ENCODE results near the gene LRRC71. TPM values are rescaled to one million over a fixed set of nuclear protein-coding genes. Genes with fewer than 3 reads are reported as not detected.
A peak's percentile ranks its signal among the peaks of the same experiment; 100 is the strongest.

Gene LRRC71
- total and polyA plus RNA-seq, 2 of the 4 experiments (the other 2 are of a cell fraction): 0.50 TPM; not detected in 1

DNA sequence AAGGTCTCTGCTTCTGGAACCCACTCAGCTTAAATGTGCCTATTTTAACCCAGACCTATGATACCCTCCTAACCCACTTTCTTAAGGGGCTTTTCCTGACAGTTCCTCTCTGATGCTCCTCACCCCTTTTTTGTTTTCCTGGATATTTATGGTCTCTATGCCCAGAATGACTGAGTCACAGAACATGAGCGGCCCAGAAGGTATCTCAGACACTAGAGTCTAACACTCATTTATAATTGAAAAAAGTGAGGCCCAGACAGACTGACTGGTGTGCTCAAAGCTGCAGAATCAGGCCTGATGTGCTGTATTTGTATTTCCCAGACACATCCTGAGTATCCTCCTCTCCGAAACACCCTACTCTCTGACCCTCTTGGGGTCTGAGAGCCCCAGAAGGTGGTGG is 44.0 kb downstream of the LRRC71 start:
- Histone ChIP-seq H3K27ac (ENCODE audit: insufficient read depth, low read length) (no peak overlapping the region), H4K91ac (ENCODE audit: insufficient read depth, low read depth, low read length) (no peak overlapping the region), H3K9me1 (ENCODE audit: insufficient read depth, low read length) (peaks cover 5% of the 10 kb centered on the region; the same call in 1 of the 2 replicates), H3K4ac (ENCODE audit: low read depth, low read length) (no peak overlapping the region), H3K9ac (ENCODE audit: low read depth, low read length) (no peak overlapping the region), H3K27me3 (ENCODE audit: control insufficient read depth, insufficient read depth, low read length) (no peaks in the 10 kb centered on the region), H3K4me1 (ENCODE audit: control insufficient read depth, insufficient read depth, low read length) (peaks cover 2% of the 10 kb centered on the region; the same call in 1 of the 2 replicates), H4K5ac (ENCODE audit: low read depth, low read length) (no peak overlapping the region), H2AK5ac (ENCODE audit: low read depth, low read length) (no peak overlapping the region), H2BK5ac (ENCODE audit: low read depth, low read length, poor library complexity, severe bottlenecking) (no peak overlapping the region), H3K14ac (replicated peaks; ENCODE audit: low read depth, low read length) (no peak overlapping the region), H4K8ac (ENCODE audit: low read depth in 2 of 2, low read length in 2 of 2) (no peak overlapping the region), H2BK20ac (ENCODE audit: low read depth, low read length) (no peak overlapping the region), H3K56ac (ENCODE audit: extremely low read depth, insufficient read depth, low read length) (no peak overlapping the region), H3K4me2 (ENCODE audit: low read depth, low read length) (no peak overlapping the region), H3K9me3 (ENCODE audit: control insufficient read depth, insufficient read depth, low read length) (no peaks in the 10 kb centered on the region), H2AK9ac (replicated peaks; ENCODE audit: low read depth, low read length, poor library complexity) (no peak overlapping the region), H3K18ac (ENCODE audit: low read depth, low read length) (no peak overlapping the region), H3K36me3 (ENCODE audit: control insufficient read depth, insufficient read depth, low read length) (peaks cover 44% of the 10 kb centered on the region), H3K23ac (ENCODE audit: low read depth, low read length) (no peak overlapping the region), H2BK15ac (ENCODE audit: low read depth, low read length) (no peak overlapping the region), H4K20me1 (ENCODE audit: insufficient read depth, low read length) (no peaks in the 10 kb centered on the region), H3K79me1 (ENCODE audit: low read depth in 1 of 2, low read length in 2 of 2) (no peaks in the 10 kb centered on the region; a peak in 1 of 4 replicates), H3K4me3 (ENCODE audit: insufficient read depth, low read depth, low read length) (no peak overlapping the region), H2AFZ (replicated peaks; ENCODE audit: low read length, poor library complexity) (no peak overlapping the region), H2BK120ac (ENCODE audit: low read depth, low read length) (no peak overlapping the region)
- DNase-seq (peak; percentile 38), ATAC-seq (ENCODE audit: low read depth) (peak; percentile 35)
- in situ Hi-C loops (cut with MboI; ENCODE audit: low sequenced_read_pairs): no loop called here
- POLR2A ChIA-PET (ENCODE audit: unreplicated experiment): no interaction called here
- WGBS, 2 experiments (ENCODE audit: extremely low coverage in 2 of 2, insufficient read length in 1 of 2): no CpG with 5 or more reads among the region's 2 CpGs
- CTCF ChIA-PET: interaction anchor here (0.7 kb wide), 1 partner anchor 37 kb away, joined by 3 read pairs; no protein-coding TSS in a partner anchor
- TF ChIP-seq, protein P1, sequence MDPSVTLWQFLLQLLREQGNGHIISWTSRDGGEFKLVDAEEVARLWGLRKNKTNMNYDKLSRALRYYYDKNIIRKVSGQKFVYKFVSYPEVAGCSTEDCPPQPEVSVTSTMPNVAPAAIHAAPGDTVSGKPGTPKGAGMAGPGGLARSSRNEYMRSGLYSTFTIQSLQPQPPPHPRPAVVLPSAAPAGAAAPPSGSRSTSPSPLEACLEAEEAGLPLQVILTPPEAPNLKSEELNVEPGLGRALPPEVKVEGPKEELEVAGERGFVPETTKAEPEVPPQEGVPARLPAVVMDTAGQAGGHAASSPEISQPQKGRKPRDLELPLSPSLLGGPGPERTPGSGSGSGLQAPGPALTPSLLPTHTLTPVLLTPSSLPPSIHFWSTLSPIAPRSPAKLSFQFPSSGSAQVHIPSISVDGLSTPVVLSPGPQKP (IDR thresholded peaks at IDR 0.05; ENCODE audit: borderline replicate concordance, low read depth, low read length): no peak
- TF ChIP-seq CHD1 (IDR thresholded peaks at IDR 0.05; ENCODE audit: low read depth, low read length) (no peak), NFE2L2 (IDR thresholded peaks at IDR 0.05; ENCODE audit: low read depth, low read length) (no peak), FOS (IDR thresholded peaks at IDR 0.05; ENCODE audit: low read depth, low read length) (no peak), MAZ (IDR thresholded peaks at IDR 0.05; ENCODE audit: borderline replicate concordance, low read depth, low read length) (no peak), MXI1 (IDR thresholded peaks at IDR 0.05; ENCODE audit: borderline replicate concordance, low read depth, low read length) (no peak), MAFK (IDR thresholded peaks at IDR 0.05; ENCODE audit: low read depth, low read length) (no peak), RAD21 (IDR thresholded peaks at IDR 0.05; ENCODE audit: low read length) (no peak), BHLHE40 (IDR thresholded peaks at IDR 0.05; ENCODE audit: low read depth, low read length) (no peak), RCOR1 (IDR thresholded peaks at IDR 0.05; ENCODE audit: insufficient replicate concordance, low read length) (no peak), CEBPB (IDR thresholded peaks at IDR 0.05; ENCODE audit: low read depth, low read length) (no peak)
- no TSS peak for BruUV-seq (replicated peaks)
- dilution Hi-C loops (cut with HindIII; ENCODE audit: low sequenced_read_pairs, unreplicated experiment): no loop called here
- intact Hi-C loops (cut with micrococcal nuclease): no loop called here

Measured in IMR-90 (cell line).